DMS79 treated with DMSO at 0.1 percent for 48 hours (cell line): ENCODE measurements around the gene REEP6.
"Not testable (repeated sequence)": the region's sequence is repeated elsewhere in the genome, so short reads cannot be mapped to it uniquely, and the experiment has no call there.

Experiments used
- DNase-seq: peaks from one replicate; lab custom pipeline; 2025; lab: John Stamatoyannopoulos, UW

Gene REEP6

GRCh38 chr19:1524287-1524971, 33.4 kb downstream of the REEP6 start:
- DNase-seq, result no peak

- no peak for DNase-seq
These were observed 34.0 kb downstream of the REEP6 start for GRCh38 chr19:1524972-1525325.

- no peak for DNase-seq
These were observed 34.4 kb downstream of the REEP6 start for GRCh38 chr19:1525343-1525742.

GRCh38 chr19:1526066-1526778, 35.2 kb downstream of the REEP6 start:
- DNase-seq, result no peak

- DNase-seq, result no peak
These were observed 36.1 kb downstream of the REEP6 start for GRCh38 chr19:1526979-1527649.

GRCh38 chr19:1527650-1528309, 36.8 kb downstream of the REEP6 start:
- DNase-seq, result no peak

- DNase-seq, result no peak
These were observed 37.8 kb downstream of the REEP6 start for GRCh38 chr19:1528596-1529429.

- no peak for DNase-seq
These were observed 38.4 kb downstream of the REEP6 start for GRCh38 chr19:1529430-1529816.

- not testable (repeated sequence) for DNase-seq
These were observed 39.9 kb downstream of the REEP6 start for GRCh38 chr19:1530856-1531255.

- DNase-seq, result no peak
These were observed 40.6 kb downstream of the REEP6 start for GRCh38 chr19:1531587-1531986.

- DNase-seq, result no peak
These were observed 41.0 kb downstream of the REEP6 start for GRCh38 chr19:1532003-1532402.

- no peak for DNase-seq
These were observed 42.6 kb downstream of the REEP6 start for GRCh38 chr19:1533510-1534150.

- DNase-seq, result no peak
These were observed 44.0 kb downstream of the REEP6 start for GRCh38 chr19:1534972-1535371.

- DNase-seq, result not testable (repeated sequence)
These were observed 44.7 kb downstream of the REEP6 start for GRCh38 chr19:1535699-1536098.

GRCh38 chr19:1538978-1539377, 48.0 kb downstream of the REEP6 start:
- DNase-seq, result no peak

GRCh38 chr19:1539749-1540148, 48.8 kb downstream of the REEP6 start:
- not testable (repeated sequence) for DNase-seq

- no peak for DNase-seq
These were observed 49.5 kb downstream of the REEP6 start for GRCh38 chr19:1540365-1540925.
